Measurements from ENCODE around the gene PRKAG1. TPM values are rescaled to one million over a fixed set of nuclear protein-coding genes. Genes with fewer than 3 reads are reported as not detected.

The PRKAG1 gene
- total RNA-seq, 1 experiment from 2014 or later: 66.5 TPM

DNA sequence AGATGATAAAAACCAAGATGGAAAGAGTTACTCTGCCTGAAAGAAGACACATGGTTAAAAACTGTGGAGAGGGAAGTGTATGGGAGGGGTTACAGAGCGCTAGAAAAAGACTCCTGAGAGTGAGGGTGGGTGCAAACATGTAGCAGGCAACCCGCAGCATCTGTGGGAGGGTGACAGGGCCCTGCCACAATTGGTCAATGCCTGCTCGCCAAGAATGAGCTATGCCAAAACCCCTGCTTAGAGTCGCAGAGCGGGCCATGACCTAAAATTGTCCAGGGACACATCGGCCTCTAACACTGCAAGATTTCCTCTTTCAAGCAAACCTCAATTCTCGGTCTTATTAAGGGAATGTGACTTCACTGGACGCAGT lies 700 bp downstream of the PRKAG1 start:
- H3K4me3 ChIP-seq (ENCODE audit: low read length): peak overlapping the region; percentile 93
- no TSS peak for BruUV-seq (replicated peaks)
- peak overlapping the region; percentile 81 for H3K27ac ChIP-seq (ENCODE audit: low read length)
- CTCF ChIA-PET: interaction anchor here (0.6 to 1.0 kb wide), 2 partner anchors 21 to 60 kb away, joined by 5 to 10 read pairs; no protein-coding TSS in a partner anchor
- POLR2A ChIA-PET (ENCODE audit: unreplicated experiment): interaction anchor here (0.6 kb wide), 1 partner anchor 60 kb away, joined by 14 read pairs; the partner anchor contains the start of gene ARF3
- peak; percentile 16 for ATAC-seq
- peaks cover 34% of the 10 kb centered on the region for H3K79me2 ChIP-seq (ENCODE audit: low read length)
- no peaks in the 10 kb centered on the region for H3K9me3 ChIP-seq (ENCODE audit: low read length)
- peaks cover 18% of the 10 kb centered on the region for H3K4me1 ChIP-seq (ENCODE audit: insufficient read depth, low read length)
- H3K9ac ChIP-seq (ENCODE audit: low read length): peak overlapping the region; percentile 94
- peaks cover 5% of the 10 kb centered on the region; the same call in 1 of the 2 replicates for H3K36me3 ChIP-seq (ENCODE audit: low read depth, low read length)
- H3K9me2 ChIP-seq (replicated peaks; ENCODE audit: low read length): no peaks in the 10 kb centered on the region
- peak overlapping the region; percentile 56 for H2AFZ ChIP-seq (ENCODE audit: low read length)
- H3F3A ChIP-seq (ENCODE audit: low read length, unreplicated experiment): peaks cover 4% of the 10 kb centered on the region
- peak; percentile 35 for DNase-seq
- peak overlapping the region; percentile 94 for H3K4me2 ChIP-seq (ENCODE audit: low read length)
- no peaks in the 10 kb centered on the region for H4K20me1 ChIP-seq (ENCODE audit: low read length)
- intact Hi-C loops (cut with micrococcal nuclease): no loop called here
- TF ChIP-seq EZH2phosphoT487 (IDR thresholded peaks at IDR 0.05; ENCODE audit: borderline replicate concordance, low read length) (no peak), EZH2 (IDR thresholded peaks at IDR 0.05; ENCODE audit: low read length, unreplicated experiment) (no peak), CTCF (conservative IDR thresholded peaks at IDR 0.05; ENCODE audit: low read depth, low read length) (no peak)
- no peaks in the 10 kb centered on the region for H3K27me3 ChIP-seq (ENCODE audit: low read length)

GRCh38 chr12:49015196-49015595 lies 3.4 kb downstream of the PRKAG1 start:
- no peak overlapping the region for H3K4me2 ChIP-seq (ENCODE audit: low read length)
- no peak overlapping the region for H3K9ac ChIP-seq (ENCODE audit: low read length)
- H3K9me2 ChIP-seq (replicated peaks; ENCODE audit: low read length): no peaks in the 10 kb centered on the region
- H3K27ac ChIP-seq (ENCODE audit: low read length): no peak overlapping the region
- CTCF ChIA-PET: interaction anchor here (0.5 to 1.2 kb wide), 3 partner anchors 18 to 115 kb away, joined by 3 to 6 read pairs (median 4); no protein-coding TSS in a partner anchor
- intact Hi-C loops (cut with micrococcal nuclease): no loop called here
- H3K79me2 ChIP-seq (ENCODE audit: low read length): peaks cover 34% of the 10 kb centered on the region
- no peak for TF ChIP-seq EZH2 (IDR thresholded peaks at IDR 0.05; ENCODE audit: low read length, unreplicated experiment)
- no peak for TF ChIP-seq CTCF (conservative IDR thresholded peaks at IDR 0.05; ENCODE audit: low read depth, low read length)
- TF ChIP-seq EZH2phosphoT487 (IDR thresholded peaks at IDR 0.05; ENCODE audit: borderline replicate concordance, low read length): no peak
- no peak overlapping the region for H3K4me3 ChIP-seq (ENCODE audit: low read length)
- no peaks in the 10 kb centered on the region for H3K9me3 ChIP-seq (ENCODE audit: low read length)
- no peaks in the 10 kb centered on the region for H4K20me1 ChIP-seq (ENCODE audit: low read length)
- H3K27me3 ChIP-seq (ENCODE audit: low read length): no peaks in the 10 kb centered on the region
- BruUV-seq (replicated peaks): no TSS peak
- POLR2A ChIA-PET (ENCODE audit: unreplicated experiment): interaction anchor here (0.7 kb wide), 1 partner anchor 18 kb away, joined by 6 read pairs; no protein-coding TSS in a partner anchor
- H3K36me3 ChIP-seq (ENCODE audit: low read depth, low read length): peaks cover 11% of the 10 kb centered on the region; the same call in 1 of the 2 replicates
- no peak overlapping the region for H2AFZ ChIP-seq (ENCODE audit: low read length)
- H3F3A ChIP-seq (ENCODE audit: low read length, unreplicated experiment): peaks cover 4% of the 10 kb centered on the region
- DNase-seq (no peak), ATAC-seq (no peak)
- H3K4me1 ChIP-seq (ENCODE audit: insufficient read depth, low read length): peaks cover 18% of the 10 kb centered on the region

- H3K79me2 ChIP-seq (ENCODE audit: low read length): peaks cover 34% of the 10 kb centered on the region
- ChIA-PET POLR2A (ENCODE audit: unreplicated experiment) (no interaction called here), CTCF (no interaction called here)
- BruUV-seq (replicated peaks): no TSS peak
- H3K9me3 ChIP-seq (ENCODE audit: low read length): no peaks in the 10 kb centered on the region
- H2AFZ ChIP-seq (ENCODE audit: low read length): no peak overlapping the region
- peaks cover 3% of the 10 kb centered on the region for H3F3A ChIP-seq (ENCODE audit: low read length, unreplicated experiment)
- H3K4me3 ChIP-seq (ENCODE audit: low read length): no peak overlapping the region
- no peaks in the 10 kb centered on the region for H3K9me2 ChIP-seq (replicated peaks; ENCODE audit: low read length)
- H3K4me2 ChIP-seq (ENCODE audit: low read length): no peak overlapping the region
- no peaks in the 10 kb centered on the region for H4K20me1 ChIP-seq (ENCODE audit: low read length)
- TF ChIP-seq CTCF (conservative IDR thresholded peaks at IDR 0.05; ENCODE audit: low read depth, low read length) (peak; percentile 45; the same call in 1 of the 2 replicates), EZH2phosphoT487 (IDR thresholded peaks at IDR 0.05; ENCODE audit: borderline replicate concordance, low read length) (no peak)
- DNase-seq (peak; percentile 43), ATAC-seq (no peak)
- peaks cover 14% of the 10 kb centered on the region for H3K4me1 ChIP-seq (ENCODE audit: insufficient read depth, low read length)
- peaks cover 11% of the 10 kb centered on the region; the same call in 1 of the 2 replicates for H3K36me3 ChIP-seq (ENCODE audit: low read depth, low read length)
- H3K9ac ChIP-seq (ENCODE audit: low read length): no peak overlapping the region
- no peak overlapping the region for H3K27ac ChIP-seq (ENCODE audit: low read length)
- intact Hi-C loops (cut with micrococcal nuclease): no loop called here
- no peaks in the 10 kb centered on the region for H3K27me3 ChIP-seq (ENCODE audit: low read length)
These were observed 4.0 kb downstream of the PRKAG1 start for GRCh38 chr12:49014547-49014946.
